ENCODE data around the gene EML1.

DNA sequence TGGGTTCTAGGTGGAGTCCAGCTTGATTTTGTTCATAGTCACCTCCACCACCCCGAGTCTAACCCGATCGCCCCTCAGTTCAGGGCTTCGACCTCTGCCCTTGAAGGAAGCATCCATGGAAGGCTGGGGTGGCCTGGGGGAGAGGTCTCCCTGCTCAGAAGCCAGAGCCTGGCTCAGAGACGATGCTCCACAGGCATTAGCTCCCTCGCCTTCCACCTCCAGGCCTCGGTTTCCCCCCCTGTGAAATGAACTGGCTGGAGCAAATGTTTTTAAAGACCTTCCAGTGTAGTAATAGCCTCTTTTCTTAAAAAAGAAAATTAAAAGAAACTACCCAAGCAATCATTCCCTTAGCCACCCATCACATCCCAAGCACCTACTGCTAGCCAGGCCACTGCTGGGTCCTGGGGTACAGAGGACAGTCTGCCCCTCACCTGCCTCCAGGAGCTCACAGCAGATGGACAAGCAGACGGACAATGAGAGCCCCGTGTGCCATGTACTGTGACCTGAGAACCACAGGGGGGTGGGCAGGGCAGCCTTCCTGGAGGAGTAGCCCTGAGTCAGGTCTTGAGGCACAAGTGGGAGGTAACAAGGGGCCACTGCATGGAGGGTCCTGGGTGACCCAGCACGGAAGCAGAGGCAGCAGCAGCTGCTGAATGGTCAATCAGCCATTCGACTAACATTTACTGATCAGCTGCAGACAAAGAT lies 42.3 kb upstream of the EML1 start:
- no peak for TF ChIP-seq POLR2AphosphoS5 (IDR thresholded peaks at IDR 0.05; ENCODE audit: low read depth)
- TF ChIP-seq, protein P1, sequence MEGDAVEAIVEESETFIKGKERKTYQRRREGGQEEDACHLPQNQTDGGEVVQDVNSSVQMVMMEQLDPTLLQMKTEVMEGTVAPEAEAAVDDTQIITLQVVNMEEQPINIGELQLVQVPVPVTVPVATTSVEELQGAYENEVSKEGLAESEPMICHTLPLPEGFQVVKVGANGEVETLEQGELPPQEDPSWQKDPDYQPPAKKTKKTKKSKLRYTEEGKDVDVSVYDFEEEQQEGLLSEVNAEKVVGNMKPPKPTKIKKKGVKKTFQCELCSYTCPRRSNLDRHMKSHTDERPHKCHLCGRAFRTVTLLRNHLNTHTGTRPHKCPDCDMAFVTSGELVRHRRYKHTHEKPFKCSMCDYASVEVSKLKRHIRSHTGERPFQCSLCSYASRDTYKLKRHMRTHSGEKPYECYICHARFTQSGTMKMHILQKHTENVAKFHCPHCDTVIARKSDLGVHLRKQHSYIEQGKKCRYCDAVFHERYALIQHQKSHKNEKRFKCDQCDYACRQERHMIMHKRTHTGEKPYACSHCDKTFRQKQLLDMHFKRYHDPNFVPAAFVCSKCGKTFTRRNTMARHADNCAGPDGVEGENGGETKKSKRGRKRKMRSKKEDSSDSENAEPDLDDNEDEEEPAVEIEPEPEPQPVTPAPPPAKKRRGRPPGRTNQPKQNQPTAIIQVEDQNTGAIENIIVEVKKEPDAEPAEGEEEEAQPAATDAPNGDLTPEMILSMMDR (IDR thresholded peaks at IDR 0.05; ENCODE audit: insufficient read depth, low read length) = no peak
